RWPE1 (cell line): ENCODE data around the gene ADAM12.

Source experiments
- CTCF ChIA-PET: fragments of 350-600 bp; sonication (Branson Sonifier 250); formaldehyde crosslinking; extraction: SDS; loops from one replicate; lab custom pipeline; 2021; lab: Yijun Ruan, JAX
- POLR2A ChIA-PET: fragments of 400-600 bp; formaldehyde crosslinking; extraction: SDS; loops from one replicate; lab custom pipeline; 2020; ENCODE audit warnings: antibody characterized with exemption; ENCODE audit not compliant: low non-redundant PET; lab: Yijun Ruan, JAX
- DNase-seq: peaks from one replicate; pipeline ENCODE4 v3.0.0; 2012; ENCODE audit warnings: low spot score
- H3K27ac ChIP-seq: fragments of 450-650 bp; 2 replicates; pipeline ENCODE4 v1.5.1; 2017
- TF ChIP-seq, protein P1 (sequence below): fragments of 450-650 bp; conservative IDR thresholded peaks from 2 replicates; pipeline ENCODE4 v1.5.1; 2017; ENCODE audit warnings: low read depth, mild to moderate bottlenecking

Gene ADAM12

DNA sequence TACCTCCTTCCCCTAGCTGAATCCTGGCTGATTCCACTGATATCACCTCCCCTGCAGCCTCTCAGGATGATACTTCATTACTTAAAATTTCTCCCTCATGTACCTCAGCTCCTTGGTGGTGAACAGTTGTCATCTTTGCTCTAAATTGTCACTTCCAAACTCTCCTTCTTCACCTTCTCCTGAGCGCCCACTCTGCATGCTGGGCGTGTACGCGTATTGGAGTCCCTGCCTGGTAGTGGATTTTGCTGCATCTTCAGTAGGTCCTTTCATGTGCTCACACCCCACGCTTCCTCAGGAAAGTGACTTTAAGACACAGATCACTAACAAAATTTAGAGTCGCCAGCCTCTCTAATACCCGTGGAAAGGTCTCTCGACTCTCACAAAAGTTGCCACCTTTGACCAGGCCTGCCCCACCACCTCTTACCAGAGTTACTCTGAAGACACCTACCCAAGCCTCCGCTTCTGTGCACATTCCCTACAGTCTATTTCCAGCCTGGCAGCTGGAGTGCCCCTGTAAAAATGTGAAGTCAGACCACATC, 255.1 kb downstream of the ADAM12 start:
- DNase-seq: no peak
- TF ChIP-seq, protein P1, sequence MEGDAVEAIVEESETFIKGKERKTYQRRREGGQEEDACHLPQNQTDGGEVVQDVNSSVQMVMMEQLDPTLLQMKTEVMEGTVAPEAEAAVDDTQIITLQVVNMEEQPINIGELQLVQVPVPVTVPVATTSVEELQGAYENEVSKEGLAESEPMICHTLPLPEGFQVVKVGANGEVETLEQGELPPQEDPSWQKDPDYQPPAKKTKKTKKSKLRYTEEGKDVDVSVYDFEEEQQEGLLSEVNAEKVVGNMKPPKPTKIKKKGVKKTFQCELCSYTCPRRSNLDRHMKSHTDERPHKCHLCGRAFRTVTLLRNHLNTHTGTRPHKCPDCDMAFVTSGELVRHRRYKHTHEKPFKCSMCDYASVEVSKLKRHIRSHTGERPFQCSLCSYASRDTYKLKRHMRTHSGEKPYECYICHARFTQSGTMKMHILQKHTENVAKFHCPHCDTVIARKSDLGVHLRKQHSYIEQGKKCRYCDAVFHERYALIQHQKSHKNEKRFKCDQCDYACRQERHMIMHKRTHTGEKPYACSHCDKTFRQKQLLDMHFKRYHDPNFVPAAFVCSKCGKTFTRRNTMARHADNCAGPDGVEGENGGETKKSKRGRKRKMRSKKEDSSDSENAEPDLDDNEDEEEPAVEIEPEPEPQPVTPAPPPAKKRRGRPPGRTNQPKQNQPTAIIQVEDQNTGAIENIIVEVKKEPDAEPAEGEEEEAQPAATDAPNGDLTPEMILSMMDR: no peak
- CTCF ChIA-PET: no interaction called here
- POLR2A ChIA-PET: no interaction called here
- H3K27ac ChIP-seq: no peak overlapping the region

DNA sequence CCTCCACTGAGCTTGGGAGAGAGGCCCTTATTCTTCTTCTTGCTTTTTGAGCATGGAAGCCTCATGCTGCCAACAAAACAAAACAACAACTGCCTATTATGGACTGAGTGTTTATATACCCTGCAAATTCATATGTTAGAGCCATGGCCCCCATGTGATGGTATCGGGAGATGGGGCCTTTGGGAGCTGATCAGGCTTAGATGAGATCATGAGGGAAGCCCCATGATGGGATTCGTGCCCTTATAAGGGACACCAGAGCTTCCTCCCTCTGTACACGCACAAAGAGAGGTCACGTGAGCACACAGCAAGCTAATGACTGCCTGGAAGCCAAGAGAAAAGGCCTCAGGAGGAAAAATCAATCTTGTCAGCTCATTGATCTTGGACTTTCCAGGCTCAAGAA, 256.9 kb downstream of the ADAM12 start:
- ChIA-PET POLR2A (no interaction called here), CTCF (no interaction called here)
- DNase-seq: no peak
- TF ChIP-seq, protein P1: no peak
- H3K27ac ChIP-seq: no peak overlapping the region

DNA sequence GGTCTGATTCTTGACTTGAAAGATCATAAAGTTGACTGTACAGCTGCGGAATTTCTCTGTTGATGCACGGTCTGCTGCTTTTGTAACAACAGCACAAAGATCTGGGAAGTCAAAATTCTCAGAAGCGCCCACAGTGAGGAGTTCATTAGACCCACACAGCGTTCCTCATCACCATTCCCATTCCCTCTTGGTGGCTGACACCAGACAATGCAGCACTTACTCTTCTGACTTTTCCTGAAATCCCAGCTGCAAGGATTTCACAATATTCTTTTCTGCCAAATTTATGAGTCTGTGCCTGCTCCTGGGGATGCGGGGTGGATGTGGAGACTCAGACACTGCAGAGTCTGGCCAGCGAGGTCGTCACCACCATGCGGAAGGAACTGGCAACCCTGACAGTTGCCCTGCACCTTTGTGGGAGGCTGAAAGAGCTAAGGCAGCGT, 258.0 kb downstream of the ADAM12 start:
- ChIA-PET CTCF (interaction anchor here (1.2 kb wide), 1 partner anchor 10 kb away, joined by 4 read pairs; no protein-coding TSS in a partner anchor), POLR2A (no interaction called here)
- TF ChIP-seq, protein P1: no peak

DNA sequence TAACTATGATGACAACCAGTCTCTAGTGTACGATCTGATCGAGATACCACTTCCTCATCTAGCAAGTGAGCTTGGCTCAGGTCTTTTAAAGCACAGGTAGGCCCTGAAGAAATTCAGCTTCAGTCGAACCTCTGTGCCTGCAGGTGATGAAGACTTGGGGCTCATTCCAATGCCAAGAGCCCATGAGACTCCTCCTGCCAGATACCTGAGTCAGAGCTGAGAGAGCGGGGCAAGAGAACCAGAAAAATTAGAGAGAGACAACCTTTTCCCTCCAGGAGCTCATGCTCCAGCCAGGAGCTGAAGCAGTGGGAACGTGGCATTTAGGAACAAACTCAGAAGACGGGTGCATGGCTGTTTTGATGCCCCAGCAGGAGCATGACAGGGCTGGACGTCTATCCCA, 259.3 kb downstream of the ADAM12 start:
- DNase-seq: no peak
- TF ChIP-seq, protein P1: no peak
- H3K27ac ChIP-seq: no peak overlapping the region
- POLR2A ChIA-PET: no interaction called here
- CTCF ChIA-PET: interaction anchor here (0.6 kb wide), 1 partner anchor 49 kb away, joined by 12 read pairs; no protein-coding TSS in a partner anchor

More for the DNA sequence above, 258.0 kb downstream of the ADAM12 start:
- no peak overlapping the region for H3K27ac ChIP-seq
- DNase-seq: no peak

DNA sequence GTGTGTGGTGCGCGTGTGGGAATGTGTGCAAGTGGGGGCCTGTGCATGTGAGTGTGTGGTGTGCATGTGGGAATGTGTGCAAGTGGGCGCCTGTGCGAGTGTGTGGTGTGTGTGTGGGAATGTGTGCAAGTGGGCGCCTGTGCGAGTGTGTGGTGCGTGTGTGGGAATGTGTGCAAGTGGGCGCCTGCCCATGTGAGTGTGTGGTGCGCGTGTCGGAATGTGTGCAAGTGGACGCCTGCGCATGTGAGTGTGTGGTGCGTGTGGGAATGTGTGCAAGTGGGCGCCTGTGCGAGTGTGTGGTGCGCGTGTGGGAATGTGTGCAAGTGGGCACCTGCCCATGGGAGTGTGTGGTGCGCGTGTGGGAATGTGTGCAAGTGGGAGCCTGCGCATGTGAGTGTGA, 259.7 kb downstream of the ADAM12 start:
- ChIA-PET POLR2A (no interaction called here), CTCF (no interaction called here)
- DNase-seq: no peak
- TF ChIP-seq, protein P1: no peak
- H3K27ac ChIP-seq: no peak overlapping the region

DNA sequence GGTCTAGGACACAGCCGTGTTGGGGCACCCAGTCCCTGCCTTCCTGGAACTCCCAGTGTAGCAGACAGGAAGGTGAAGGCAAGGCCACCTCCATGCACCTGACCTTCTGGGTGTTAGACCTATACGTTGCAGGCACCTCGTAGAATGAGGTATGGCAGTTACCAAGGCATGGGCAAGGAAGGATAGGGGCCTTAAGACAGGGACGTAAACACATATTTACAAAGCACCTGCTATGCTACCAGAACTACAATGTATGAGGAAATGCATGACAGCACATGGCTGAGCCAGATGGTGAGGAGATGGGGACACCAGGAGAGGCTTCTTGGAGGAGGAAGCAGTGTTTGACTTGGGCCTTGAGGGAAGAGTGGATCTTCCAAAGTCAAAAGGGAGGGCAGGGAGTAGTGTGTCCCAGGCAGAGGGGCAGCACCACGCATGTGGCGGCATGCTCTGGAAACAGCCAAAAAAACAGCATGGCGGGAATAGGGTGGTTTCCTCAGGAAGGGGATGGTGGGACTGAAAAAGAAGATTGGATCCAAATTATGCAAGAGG, 260.7 kb downstream of the ADAM12 start:
- H3K27ac ChIP-seq: no peak overlapping the region
- ChIA-PET POLR2A (no interaction called here), CTCF (no interaction called here)
- no peak for DNase-seq
- TF ChIP-seq, protein P1: no peak
